Heart left ventricle (tissue), 13 donors: ENCODE results near the gene BCL2L1.

ENCODE experiments used
- CTCF ChIP-seq, 12 donors: fragments of 200-600 bp; sonication (generic) in 4 of 12; IDR thresholded peaks; one replicate each; pipeline versions ENCODE4 v1.5.0 to v1.8.0; 2018 to 2022; ENCODE audit warnings: antibody characterized with exemption in 12 of 12, mild to moderate bottlenecking in 5 of 12
- POLR2A ChIP-seq, 2 donors: fragments of 450-650 bp; IDR thresholded peaks; one replicate each; pipeline ENCODE4 v1.6.1; 2017; ENCODE audit warnings: antibody characterized with exemption in 2 of 2, mild to moderate bottlenecking in 2 of 2, moderate library complexity in 2 of 2
- donor health status: ischemic (EF 13 %, LVEDD 7.1; RV severe dilation, severe dysfunction).
- donor health status: DM: no; HTN: yes; CAD: no.
- donor health status: DM: no; HTN: no; CAD: no.
- donor health status: ischemic (EF 25% LVEDD 6.9; RV normal size, moderate dysfunction).
- donor health status: ischemic (EF 25% LVEDD 5.7; RV mildly dilated, moderate dysfunction).
- donor health status: ischemic (EF 35%, LVEDD 5.7; RV mildly dilated, moderate dysfunction).
- donor health status: nonischemic (EF 11% LVEDD 7.7; RV severe dilation, severe dysfunction).
- donor health status: DM: yes; HTN: yes; CAD: no.
- donor health status: PGD.
- donor health status: ischemic (EF 29% LVEDD 5.4; RV normal size, mild dysfunction).
- donor health status: nonischemic (EF 23%, LVEDD 6.1; RV moderate dilation, normal function).

GRCh38 chr20:31617432-31618104, 105.1 kb downstream of the BCL2L1 start:
- TF ChIP-seq CTCF (IDR thresholded peaks at IDR 0.05): no peak
- no peak for TF ChIP-seq POLR2A (IDR thresholded peaks at IDR 0.05)
